ENCODE measurements around the gene RBMS3.
"Not testable (repeated sequence)": the region's sequence is repeated elsewhere in the genome, so short reads cannot be mapped to it uniquely, and the experiment has no call there.

RBMS3 gene

DNA sequence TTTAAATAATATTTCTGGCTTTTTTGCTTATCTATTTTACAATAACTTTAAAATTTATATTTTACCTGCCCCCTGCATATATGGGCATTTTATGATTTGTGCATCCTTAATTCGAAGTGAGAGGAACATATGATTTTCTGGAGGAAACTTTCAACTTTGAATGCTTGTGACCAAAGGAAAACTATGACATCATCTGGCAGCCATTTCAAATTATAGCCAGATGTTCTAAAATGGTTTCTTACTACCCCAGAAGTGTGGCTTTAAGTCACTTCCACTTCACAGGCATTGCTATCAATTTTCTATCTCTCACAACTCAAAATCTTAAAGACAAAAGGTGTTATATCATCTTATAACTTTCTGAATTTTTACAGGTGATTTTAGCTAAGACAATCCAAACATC lies 508.8 kb downstream of the RBMS3 start:
- no peak overlapping the region for H3K27ac ChIP-seq
- no peak for DNase-seq (ENCODE audit: low read depth, low spot score)

DNA sequence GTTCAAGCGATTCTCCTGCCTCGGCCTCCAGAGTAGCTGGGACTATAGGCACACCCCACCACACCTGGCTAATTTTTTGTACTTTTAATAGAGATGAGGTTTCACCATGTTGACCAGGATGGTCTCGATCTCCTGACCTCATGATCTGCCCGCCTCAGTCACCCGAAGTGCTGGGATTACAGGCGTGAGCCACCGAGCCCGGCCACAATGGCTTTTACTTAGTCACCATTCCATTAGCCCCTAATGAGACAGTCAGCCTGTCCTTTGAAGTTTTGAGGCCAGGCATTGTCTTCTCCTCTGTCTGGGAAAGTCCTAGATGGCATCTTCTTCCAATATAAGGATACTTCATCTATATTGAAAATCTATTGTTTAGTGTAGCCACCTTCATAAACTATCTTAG lies 515.9 kb downstream of the RBMS3 start:
- H3K27ac ChIP-seq: no peak overlapping the region
- no peak for DNase-seq (ENCODE audit: low read depth, low spot score)

DNA sequence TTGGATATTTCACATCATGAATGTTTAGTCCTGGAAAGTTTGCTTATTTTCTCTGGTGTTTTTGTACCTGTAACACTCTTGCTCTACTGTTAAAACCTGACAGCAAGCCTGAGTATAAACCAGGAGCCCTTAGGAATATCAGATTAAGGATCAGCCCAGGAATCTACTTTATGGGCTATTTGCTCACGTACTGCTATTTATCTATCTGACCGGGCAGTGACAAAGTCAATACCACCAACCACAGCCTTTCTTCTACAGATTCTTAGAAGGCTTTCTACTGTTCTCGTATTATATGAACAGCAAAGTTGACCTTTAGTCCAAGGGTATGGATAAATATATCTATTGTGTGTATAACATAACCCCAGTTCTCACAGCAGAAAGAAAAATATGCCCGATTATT lies 521.2 kb downstream of the RBMS3 start:
- no peak overlapping the region for H3K27ac ChIP-seq
- no peak for DNase-seq (ENCODE audit: low read depth, low spot score)

DNA sequence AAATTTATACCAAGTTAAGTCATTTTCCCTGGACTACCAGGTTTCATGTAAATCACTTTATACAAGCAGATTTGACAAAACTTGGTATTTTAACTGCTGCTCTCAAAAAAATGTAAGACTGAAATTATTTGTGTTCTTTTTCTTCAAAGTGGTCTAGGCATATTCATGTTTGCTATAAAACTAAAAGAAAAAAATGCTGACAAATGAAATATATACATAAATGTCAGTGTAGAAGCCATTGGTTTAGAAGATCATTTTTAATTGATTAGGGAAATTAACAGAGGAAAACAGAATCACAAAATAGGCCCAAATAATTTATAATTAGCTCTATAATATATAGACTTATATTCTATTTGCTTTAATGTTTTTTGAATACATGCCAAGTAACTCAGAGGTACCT lies 523.2 kb downstream of the RBMS3 start:
- no peak for DNase-seq (ENCODE audit: low read depth, low spot score)
- H3K27ac ChIP-seq: no peak overlapping the region

DNA sequence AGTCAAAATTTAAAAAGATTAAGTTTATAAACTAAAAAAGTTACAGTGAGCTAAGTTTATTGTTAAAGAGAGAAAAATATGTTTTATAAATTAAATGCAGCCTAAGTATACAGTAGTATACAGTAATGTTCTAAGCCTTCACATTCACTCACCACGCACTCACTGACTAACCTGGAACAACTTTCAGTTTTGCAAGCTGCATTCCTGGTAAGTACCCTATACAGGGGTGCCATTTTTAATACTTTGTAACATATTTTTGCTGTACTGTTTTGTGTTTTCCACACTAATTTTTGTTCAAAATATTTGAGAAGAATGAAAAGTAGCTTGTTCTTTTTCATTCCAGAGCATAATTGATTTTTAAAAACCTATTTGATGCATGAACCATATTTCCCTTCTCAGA lies 524.9 kb downstream of the RBMS3 start:
- DNase-seq (ENCODE audit: low read depth, low spot score): no peak

GRCh38 chr3:29808324-29808723 lies 527.5 kb downstream of the RBMS3 start:
- H3K27ac ChIP-seq; DNase-seq (ENCODE audit: low read depth, low spot score): not testable (repeated sequence)

More for the DNA sequence above, 524.9 kb downstream of the RBMS3 start:
- no peak overlapping the region for H3K27ac ChIP-seq

DNA sequence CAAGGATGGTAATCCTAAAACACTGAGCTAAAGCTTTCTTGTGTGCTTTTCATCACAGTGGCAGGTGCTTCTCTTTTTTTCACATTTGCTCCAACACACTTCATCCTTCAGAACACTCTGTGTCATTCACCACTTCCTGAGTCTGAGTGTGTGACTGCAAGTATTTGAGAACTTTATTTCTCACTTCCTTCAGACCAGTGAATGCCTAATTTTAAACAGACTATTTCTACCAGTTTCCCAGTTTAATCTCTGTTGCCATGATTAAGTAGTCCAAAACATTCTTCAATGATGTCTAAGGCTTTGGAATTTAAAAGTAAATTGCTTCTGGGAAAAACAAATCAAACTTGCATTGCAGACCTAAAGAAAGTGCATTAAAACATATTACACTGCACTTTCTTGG lies 541.2 kb downstream of the RBMS3 start:
- H3K27ac ChIP-seq: no peak overlapping the region
- no peak for DNase-seq (ENCODE audit: low read depth, low spot score)

DNA sequence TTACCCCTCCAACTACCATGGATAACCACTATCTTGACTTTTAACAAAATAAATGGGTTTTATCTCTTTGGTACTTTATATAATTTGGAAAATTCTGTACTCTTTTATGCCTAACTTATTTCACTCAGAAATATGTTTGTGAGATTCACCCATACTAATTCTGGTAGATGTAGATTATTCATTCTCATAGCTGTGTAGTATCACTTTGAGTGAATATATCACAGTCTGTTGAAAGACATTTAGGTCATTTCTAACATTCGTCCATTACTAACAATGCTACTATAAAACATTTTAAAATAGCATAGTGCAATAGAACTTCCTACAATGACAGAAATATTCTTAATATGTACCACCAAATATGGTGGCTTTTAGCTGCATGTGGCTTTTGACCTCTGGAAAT lies 542.4 kb downstream of the RBMS3 start:
- no peak for DNase-seq (ENCODE audit: low read depth, low spot score)
- H3K27ac ChIP-seq: no peak overlapping the region

DNA sequence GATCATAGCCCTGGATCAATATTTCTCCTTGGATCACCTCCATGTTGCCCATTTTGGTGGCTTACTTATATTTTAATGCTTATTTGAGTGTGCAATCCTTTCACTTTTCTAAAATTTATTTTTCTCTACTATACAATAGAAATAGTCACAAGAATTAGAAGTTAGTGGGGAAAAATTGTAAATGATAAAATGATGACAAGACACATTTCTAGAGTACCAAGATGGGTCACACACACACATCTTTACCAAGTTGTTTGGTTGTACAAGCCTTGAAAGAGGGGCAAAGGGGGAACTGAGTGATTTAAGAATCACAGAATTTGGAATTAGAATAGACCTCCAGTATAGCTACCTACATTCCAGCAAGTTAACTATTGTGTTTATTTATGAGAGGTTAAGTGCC lies 545.8 kb downstream of the RBMS3 start:
- no peak for DNase-seq (ENCODE audit: low read depth, low spot score)
- H3K27ac ChIP-seq: no peak overlapping the region

GRCh38 chr3:29827756-29828155 lies 546.9 kb downstream of the RBMS3 start:
- no peak for DNase-seq (ENCODE audit: low read depth, low spot score)
- H3K27ac ChIP-seq: no peak overlapping the region

DNA sequence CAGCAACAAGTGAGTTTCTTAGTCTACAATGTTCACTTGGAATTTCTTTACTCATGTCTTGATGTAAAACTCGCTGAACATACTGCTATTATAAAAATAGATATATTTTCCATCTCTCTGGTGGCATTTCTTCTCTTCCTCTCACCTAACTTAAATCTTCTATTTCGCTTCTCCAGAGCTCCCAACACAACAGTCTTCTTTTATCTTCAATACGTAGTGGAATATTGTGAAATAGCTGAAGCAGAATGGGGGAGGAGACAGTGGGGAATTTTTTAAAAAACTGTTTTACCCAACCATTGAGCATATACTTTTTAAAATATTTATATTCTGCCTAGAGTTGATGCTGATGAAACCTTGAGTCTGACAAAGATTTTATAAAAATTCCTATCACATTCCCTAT lies 548.5 kb downstream of the RBMS3 start:
- no peak overlapping the region for H3K27ac ChIP-seq
- DNase-seq (ENCODE audit: low read depth, low spot score): no peak

DNA sequence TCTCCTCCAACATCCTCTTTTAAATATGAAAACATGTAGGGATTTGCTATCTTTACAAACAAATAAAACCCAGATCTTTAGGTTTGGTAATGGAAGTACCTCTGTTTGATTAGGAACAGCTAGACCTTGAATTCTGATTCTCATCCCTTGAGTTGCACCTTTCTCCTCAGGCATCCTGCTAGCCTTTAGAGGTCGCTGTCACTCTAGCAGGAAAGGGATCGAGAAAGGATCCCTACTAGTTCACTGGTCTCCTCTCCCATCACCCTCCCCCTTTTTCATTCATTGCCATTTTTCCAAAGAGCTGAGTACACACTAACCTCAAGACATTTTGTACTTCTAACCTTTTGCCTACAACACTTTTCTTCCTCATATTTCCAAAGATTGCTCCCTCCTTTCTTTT lies 569.8 kb downstream of the RBMS3 start:
- no peak for DNase-seq (ENCODE audit: low read depth, low spot score)
- H3K27ac ChIP-seq: no peak overlapping the region

GRCh38 chr3:29852767-29853166 lies 571.9 kb downstream of the RBMS3 start:
- DNase-seq (ENCODE audit: low read depth, low spot score): no peak
- no peak overlapping the region for H3K27ac ChIP-seq

GRCh38 chr3:29853841-29854397 lies 573.0 kb downstream of the RBMS3 start:
- H3K27ac ChIP-seq: no peak overlapping the region
- DNase-seq (ENCODE audit: low read depth, low spot score): no peak

- DNase-seq (ENCODE audit: low read depth, low spot score): no peak
- no peak overlapping the region for H3K27ac ChIP-seq
Observed at GRCh38 chr3:29854821-29855220, 574.0 kb downstream of the RBMS3 start.

- no peak for DNase-seq (ENCODE audit: low read depth, low spot score)
Observed at GRCh38 chr3:29859726-29860270, 578.9 kb downstream of the RBMS3 start.

DNA sequence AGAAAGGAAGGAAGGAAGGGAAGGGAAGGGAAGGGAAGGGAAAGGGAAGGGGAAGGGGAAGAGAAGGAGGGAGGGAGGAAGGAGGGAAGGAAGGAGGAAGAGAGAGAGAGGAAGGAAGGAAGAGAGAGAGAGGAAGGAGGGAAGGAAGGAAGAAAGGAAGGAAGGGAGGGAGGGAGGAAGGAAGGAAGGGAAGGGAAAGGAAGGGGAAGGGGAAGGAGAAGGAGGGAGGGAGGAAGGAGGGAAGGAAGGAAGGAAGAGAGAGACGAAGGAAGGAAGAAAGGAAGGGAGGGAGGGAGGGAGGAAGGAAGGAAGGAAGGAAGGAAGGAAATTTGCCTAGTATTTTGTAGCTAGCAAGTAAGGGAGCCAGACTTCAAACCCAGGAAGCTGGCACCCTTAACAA lies 583.9 kb downstream of the RBMS3 start:
- DNase-seq (ENCODE audit: low read depth, low spot score): no peak
- no peak overlapping the region for H3K27ac ChIP-seq

More at GRCh38 chr3:29859726-29860270, 578.9 kb downstream of the RBMS3 start:
- H3K27ac ChIP-seq: no peak overlapping the region

DNA sequence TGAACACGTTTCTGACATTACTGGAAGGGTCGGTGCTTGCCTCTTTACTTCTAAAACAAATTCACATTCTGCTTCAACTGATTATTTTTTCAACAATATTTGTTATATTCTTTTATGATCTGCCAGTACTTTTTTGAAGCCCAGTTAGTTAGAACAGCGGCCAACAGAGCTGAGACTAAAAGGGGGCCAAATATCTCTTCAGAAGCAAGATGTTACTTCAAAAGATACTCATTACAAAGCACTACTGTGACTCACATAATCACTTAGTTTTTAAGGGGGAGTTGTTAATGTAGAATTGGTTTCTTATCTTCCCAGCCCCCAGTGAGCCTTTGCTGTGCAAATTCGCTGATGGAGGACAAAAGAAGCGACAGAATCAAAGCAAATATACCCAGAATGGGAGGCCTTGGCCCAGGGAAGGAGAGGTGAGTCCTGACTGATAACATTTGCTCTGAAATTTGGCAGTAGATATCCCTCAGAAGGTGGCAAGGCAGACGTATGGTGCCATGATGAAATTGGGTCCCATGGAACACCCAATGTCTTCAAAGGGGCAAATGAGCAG lies 587.8 kb downstream of the RBMS3 start:
- no peak overlapping the region for H3K27ac ChIP-seq
- DNase-seq (ENCODE audit: low read depth, low spot score): no peak

DNA sequence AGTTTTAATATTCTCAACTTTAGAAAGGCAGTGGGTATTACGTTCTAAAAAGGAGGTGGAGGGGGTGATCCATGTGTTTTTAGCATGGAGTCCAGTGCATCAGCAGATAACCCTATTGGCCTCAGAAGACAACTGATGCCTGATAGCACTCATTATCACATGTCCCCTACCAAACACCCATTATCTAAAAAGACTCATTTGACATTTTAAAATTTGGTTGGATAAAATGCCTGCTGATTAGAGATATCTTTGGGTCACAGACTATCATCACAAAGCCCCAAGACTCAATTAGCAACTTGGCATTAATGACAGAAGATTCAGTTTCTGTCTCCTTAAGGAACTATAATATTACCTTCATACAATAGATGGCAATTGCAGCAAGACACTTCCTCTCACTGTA lies 589.3 kb downstream of the RBMS3 start:
- DNase-seq (ENCODE audit: low read depth, low spot score): no peak
- no peak overlapping the region for H3K27ac ChIP-seq

GRCh38 chr3:29871087-29871486 lies 590.2 kb downstream of the RBMS3 start:
- no peak for DNase-seq (ENCODE audit: low read depth, low spot score)
- no peak overlapping the region for H3K27ac ChIP-seq

- DNase-seq (ENCODE audit: low read depth, low spot score): no peak
- no peak overlapping the region for H3K27ac ChIP-seq
Observed at GRCh38 chr3:29880809-29881208, 599.9 kb downstream of the RBMS3 start.

GRCh38 chr3:29887451-29887850 lies 606.6 kb downstream of the RBMS3 start:
- DNase-seq (ENCODE audit: low read depth, low spot score): no peak
- H3K27ac ChIP-seq: no peak overlapping the region
